Medulla oblongata (tissue), 1 donor: Measurements from ENCODE around the gene HEYL.

Experiments
- DNase-seq: peaks from one replicate; pipeline ENCODE4 v3.0.0-alpha.2; 2015; ENCODE audit errors: extremely low spot score

Gene HEYL

DNA sequence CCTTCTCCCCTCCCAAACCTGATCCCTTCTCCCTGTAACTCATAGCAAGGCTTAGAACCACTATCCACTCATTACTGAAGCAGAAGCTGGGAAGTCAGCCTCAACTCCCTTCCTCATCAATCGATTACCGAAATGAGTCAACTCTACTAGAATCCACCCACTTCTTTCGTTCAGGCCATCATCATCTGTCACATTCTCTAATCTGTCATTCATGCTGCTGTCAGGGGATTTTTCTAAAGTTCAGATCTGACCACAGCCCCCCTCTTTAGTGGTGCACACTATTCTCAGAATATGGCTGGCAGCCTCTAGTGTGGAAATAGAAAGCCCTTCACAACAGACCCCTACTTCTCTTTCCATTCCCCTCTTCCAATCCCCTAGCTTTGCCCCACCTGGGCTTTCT lies 27.3 kb upstream of the HEYL start:
- no peak for DNase-seq

- no peak for DNase-seq
Observed at GRCh38 chr1:39663559-39663958, 24.1 kb upstream of the HEYL start.

- no peak for DNase-seq
Observed at GRCh38 chr1:39662861-39663260, 23.4 kb upstream of the HEYL start.

DNA sequence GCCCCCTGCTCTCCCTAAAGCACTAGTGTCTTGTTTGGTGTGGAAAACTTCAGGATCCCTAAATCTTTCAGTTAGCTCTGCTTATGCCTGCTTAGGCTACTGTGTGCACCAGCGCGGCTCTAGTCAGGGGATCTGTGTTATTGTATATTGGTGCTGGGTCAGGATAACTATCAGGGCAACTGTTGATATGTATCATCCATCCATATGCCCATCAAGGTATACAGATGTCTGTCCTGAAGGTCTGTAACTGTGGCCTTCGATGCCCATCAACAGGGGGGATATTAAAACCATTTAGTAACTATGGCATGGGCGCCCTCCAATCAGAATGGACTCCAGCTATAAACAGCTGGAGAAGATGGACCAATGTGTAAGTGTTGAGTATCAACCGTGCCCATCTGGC lies 20.1 kb upstream of the HEYL start:
- no peak for DNase-seq

GRCh38 chr1:39659110-39659509 lies 19.7 kb upstream of the HEYL start:
- DNase-seq, result no peak

DNA sequence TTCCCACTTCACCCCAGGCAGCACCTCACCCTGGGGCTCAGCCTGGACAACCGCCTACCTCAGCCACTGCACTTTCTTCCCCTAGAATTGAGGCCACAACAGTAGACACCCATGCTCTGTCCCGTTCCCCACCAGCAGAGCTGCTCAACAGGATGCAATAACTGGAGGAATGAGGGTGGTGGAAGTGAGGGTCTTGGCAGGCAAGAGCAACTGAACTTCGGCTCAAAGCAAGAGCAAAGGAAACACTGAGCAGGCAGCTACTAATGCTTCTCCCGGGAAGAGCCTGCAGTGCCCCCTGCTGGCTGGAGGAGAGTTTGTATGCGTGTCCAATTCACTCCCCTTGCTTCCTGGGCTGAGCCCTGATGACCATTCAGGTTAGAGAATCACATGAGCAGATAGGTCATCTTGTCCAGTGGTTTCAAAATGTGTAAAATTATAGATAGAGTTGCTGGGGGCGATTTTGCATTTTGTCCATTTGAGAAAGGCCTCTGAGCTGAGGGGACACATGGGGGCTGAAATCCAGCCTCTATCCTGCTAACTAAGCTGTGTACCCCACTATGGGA lies 18.6 kb upstream of the HEYL start:
- peak; percentile 72 for DNase-seq

DNA sequence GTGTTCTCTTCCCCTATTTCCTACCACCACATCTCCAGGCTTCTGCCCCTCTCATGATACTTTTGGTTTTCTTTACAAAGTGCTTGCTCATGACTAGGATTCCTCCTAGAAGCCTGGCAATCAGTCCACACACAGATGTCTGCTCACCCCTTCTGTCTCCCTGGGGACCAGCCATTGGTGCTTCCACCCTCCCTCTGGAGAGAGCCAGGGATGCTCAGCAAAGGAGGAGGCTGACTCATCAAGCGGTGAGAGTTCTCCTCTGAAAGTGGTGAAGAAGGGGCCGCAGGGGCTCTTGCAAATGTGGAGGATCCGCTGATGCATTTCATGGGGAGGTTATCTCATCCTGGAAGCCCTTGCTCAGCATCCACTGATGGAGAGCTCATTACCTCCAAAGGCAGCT lies 18.0 kb upstream of the HEYL start:
- DNase-seq, result no peak

- DNase-seq, result no peak
Observed at GRCh38 chr1:39656391-39656790, 16.9 kb upstream of the HEYL start.

- DNase-seq, result no peak
Observed at GRCh38 chr1:39655578-39656268, 16.3 kb upstream of the HEYL start.

- DNase-seq, result no peak
Observed at GRCh38 chr1:39654291-39654690, 14.8 kb upstream of the HEYL start.

DNA sequence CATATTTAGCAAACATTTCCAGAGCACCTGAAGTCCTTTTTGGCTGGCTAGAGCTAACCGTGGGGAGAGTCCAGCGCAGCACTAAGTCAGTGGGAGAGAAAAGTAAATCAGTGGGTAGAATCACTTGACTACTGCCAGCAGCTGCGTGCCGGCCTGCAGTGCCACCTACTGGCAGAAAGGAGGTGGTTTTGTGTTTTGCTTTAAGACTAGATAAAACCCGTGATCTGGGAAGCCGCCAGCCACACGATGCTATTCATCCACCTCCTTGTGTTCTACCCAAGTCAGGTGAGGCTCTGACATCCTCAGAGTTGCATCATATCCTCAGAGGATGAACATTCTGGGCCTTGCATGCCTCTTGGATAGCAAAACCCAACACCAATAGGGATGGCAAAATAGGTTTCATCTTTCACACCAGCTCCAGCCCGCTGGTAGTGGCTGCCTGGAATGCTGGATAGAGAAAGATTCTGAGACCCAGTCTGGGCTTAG lies 14.1 kb upstream of the HEYL start:
- peak; percentile 88 for DNase-seq

GRCh38 chr1:39652554-39652953 lies 13.1 kb upstream of the HEYL start:
- DNase-seq, result no peak

GRCh38 chr1:39652105-39652504 lies 12.7 kb upstream of the HEYL start:
- no peak for DNase-seq

DNA sequence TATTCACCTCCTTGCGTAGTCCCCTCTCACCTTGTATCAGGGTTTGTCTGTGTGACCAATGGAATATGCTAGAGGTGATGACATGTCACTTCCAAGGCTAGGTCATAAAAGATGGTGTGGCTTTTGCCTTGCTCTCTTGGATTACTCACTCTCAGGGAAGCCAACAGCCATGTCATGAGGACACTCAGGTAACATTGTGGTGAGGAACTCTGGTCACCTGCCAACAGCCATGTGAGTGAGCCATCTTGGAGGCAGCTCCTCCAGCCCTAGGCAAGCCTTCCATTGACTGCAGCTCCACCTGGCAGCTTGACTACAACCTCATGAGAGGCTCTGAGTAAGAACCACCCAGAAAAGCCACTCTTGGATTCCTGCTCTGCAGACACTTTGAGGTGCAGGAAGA lies 11.0 kb upstream of the HEYL start:
- DNase-seq, result no peak

DNA sequence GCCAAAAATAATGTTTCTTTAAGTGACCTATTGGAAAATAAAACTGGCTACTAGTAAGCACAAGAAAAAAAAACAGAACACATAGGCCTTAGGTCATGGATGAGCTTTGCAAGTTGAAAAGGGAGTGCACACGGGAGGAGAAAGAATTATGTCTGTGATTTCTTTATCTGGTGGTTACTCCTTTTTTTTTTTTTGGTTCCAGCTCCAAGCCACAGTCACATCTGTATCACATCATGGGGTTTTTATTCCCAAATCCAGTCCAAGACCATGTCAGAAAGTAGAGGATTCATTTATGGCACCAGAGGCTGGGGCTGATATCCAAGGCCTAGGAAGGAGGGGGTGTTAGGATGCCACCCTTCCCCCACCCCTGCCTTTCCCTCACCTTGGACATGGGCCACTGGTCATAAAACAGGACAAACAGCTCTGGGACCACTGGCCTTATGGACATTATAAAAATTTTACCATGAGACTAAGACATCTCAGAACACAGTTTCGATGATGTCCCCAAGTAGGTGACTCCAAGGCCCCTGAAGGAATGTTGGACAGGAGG lies 10.3 kb upstream of the HEYL start:
- DNase-seq, result no peak

GRCh38 chr1:39648496-39648895 lies 9.1 kb upstream of the HEYL start:
- DNase-seq, result no peak

DNA sequence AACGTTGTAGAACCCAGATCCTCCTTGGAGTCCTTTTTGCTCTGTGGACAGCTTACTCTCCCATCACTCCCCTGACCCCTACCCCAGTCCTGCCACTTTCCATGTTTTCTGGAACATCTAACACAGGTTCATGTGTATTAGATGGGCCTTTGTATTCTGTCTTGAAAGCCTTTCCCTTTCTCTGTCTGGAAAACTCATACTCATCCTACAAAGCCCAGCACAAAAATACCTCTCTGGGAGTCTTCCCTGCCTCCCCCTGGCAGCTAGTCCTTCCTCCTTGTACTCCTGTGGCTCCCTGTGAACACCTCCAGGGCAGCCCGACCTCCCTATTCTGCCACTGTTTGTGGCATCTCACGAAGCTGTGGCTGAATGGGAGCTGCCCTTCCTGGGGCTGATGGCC lies 7.8 kb upstream of the HEYL start:
- no peak for DNase-seq

DNA sequence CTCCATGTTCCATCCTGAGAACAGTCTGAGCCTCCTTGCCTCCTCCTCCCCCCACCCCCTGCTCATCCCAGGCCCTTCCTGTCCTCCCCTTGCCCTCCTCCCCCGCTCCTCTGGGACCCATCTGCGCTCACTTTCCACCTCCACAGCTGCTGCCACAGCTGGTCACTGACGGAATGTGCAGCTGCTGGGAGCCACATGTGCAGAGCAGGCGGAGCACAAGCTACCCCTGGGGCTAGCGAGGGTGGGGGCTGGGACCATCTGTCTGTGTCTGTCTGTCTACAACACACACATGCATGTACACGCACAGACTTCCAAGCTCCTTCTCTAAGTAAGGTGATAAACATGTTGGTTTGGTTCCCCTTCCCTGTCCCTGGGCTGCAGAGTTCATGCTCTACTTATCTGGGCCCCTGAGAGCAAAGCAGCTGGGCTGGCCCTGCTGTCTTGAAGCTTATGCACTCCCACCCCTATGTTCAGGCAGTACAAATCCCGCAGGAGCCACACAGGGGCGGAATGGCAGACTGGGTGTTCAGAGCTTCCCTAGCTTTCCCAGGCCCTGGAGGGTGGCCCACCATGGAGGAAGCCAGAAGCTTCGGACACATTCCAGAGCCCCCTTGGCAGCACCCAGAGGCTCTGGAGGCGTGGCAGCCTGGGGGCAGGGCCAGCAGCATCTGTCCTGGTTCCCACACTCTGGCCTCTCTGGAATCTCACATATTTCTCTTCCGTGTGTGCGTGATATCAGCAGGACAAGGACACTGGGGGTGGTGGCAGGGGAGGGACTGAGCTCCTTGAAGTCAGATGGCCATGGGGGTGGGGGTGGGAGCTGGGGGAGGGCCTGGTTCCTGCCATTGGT lies 7.0 kb upstream of the HEYL start:
- DNase-seq, result no peak

- DNase-seq, result no peak
Observed at GRCh38 chr1:39645411-39646043, 6.1 kb upstream of the HEYL start.

GRCh38 chr1:39643705-39644104 lies 4.3 kb upstream of the HEYL start:
- no peak for DNase-seq

- no peak for DNase-seq
Observed at GRCh38 chr1:39642796-39643195, 3.4 kb upstream of the HEYL start.

DNA sequence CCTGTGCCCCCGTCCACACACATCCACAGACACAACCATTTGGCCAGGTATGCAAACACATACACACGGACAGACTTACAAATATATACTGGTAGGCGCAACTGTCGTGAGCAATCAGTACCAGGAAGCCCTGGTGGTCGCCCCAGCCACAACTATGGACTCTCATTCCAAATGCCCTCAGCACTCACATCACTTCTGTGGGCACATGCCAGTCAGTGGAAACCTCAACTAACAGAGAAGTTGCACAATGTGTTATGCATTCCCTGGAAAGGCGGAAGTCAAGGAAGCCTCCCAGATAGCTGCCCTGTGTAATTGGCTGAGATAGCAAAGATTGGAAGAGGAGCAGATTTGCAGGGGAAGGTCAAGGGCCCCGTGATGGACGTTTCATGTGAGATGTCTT lies 1.4 kb upstream of the HEYL start:
- DNase-seq, result no peak
